GM23338 (cell line): ENCODE results near the gene NPIPB13.
"Not testable (repeated sequence)": the region's sequence is repeated elsewhere in the genome, so short reads cannot be mapped to it uniquely, and the experiment has no call there.

Experiments
- CREB1 ChIP-seq: fragments of 250-450 bp; sonication (Bioruptor Pico); IDR thresholded peaks from 2 replicates; pipeline ENCODE4 v1.5.0; 2020; ENCODE audit warnings: low read depth, mild to moderate bottlenecking, moderate library complexity
- CTCF ChIP-seq, 2 experiments: fragments of 200-600 bp in 1 of 2; sonication (generic) in 1 of 2; conservative IDR thresholded peaks; 2 replicates each; pipeline versions ENCODE4 v1.5.1 to v1.6.1; 2016 to 2017; ENCODE audit warnings: antibody characterized with exemption in 2 of 2, low read depth in 2 of 2, mild to moderate bottlenecking in 2 of 2, moderate library complexity in 1 of 2
- EZH2 ChIP-seq: fragments of 200-600 bp; sonication (generic); IDR thresholded peaks from one replicate; pipeline ENCODE4 v1.8.0; 2017; ENCODE audit warnings: antibody characterized with exemption, mild to moderate bottlenecking, low read depth; ENCODE audit not compliant: unreplicated experiment
- EZH2phosphoT487 ChIP-seq: fragments of 200-600 bp; sonication (generic); IDR thresholded peaks from one replicate; pipeline ENCODE4 v1.8.1; 2018; ENCODE audit warnings: antibody characterized with exemption; ENCODE audit not compliant: unreplicated experiment
- NANOG ChIP-seq: IDR thresholded peaks from 2 replicates; pipeline ENCODE4 v1.6.1; 2016; ENCODE audit warnings: antibody characterized with exemption, borderline replicate concordance
- POLR2AphosphoS5 ChIP-seq: IDR thresholded peaks from 2 replicates; pipeline ENCODE4 v1.6.1; 2016; ENCODE audit warnings: antibody characterized with exemption, low read depth
- REST ChIP-seq: IDR thresholded peaks from one replicate; pipeline ENCODE4 v1.6.1; 2018; ENCODE audit warnings: antibody characterized with exemption; ENCODE audit not compliant: unreplicated experiment
- TF ChIP-seq, protein P1 (sequence below): IDR thresholded peaks from 2 replicates; pipeline ENCODE4 v1.6.1; 2016; ENCODE audit warnings: antibody characterized with exemption

- not testable (repeated sequence) for TF ChIP-seq EZH2phosphoT487; CTCF (conservative IDR thresholded peaks at IDR 0.05; ENCODE audit: low read depth in 2 of 2); REST; POLR2AphosphoS5; NANOG; CREB1; EZH2
- TF ChIP-seq, protein P1, sequence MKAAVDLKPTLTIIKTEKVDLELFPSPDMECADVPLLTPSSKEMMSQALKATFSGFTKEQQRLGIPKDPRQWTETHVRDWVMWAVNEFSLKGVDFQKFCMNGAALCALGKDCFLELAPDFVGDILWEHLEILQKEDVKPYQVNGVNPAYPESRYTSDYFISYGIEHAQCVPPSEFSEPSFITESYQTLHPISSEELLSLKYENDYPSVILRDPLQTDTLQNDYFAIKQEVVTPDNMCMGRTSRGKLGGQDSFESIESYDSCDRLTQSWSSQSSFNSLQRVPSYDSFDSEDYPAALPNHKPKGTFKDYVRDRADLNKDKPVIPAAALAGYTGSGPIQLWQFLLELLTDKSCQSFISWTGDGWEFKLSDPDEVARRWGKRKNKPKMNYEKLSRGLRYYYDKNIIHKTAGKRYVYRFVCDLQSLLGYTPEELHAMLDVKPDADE: not testable (repeated sequence)
These were observed 48.5 kb downstream of the NPIPB13 start for GRCh38 chr16:30199608-30200343.
